RWPE1 (cell line): ENCODE data around the gene FOXA3.

Source experiments
- CTCF ChIA-PET: fragments of 350-600 bp; sonication (Branson Sonifier 250); formaldehyde crosslinking; extraction: SDS; loops from one replicate; lab custom pipeline; 2021; lab: Yijun Ruan, JAX
- POLR2A ChIA-PET: fragments of 400-600 bp; formaldehyde crosslinking; extraction: SDS; loops from one replicate; lab custom pipeline; 2020; ENCODE audit warnings: antibody characterized with exemption; ENCODE audit not compliant: low non-redundant PET; lab: Yijun Ruan, JAX
- DNase-seq: peaks from one replicate; pipeline ENCODE4 v3.0.0; 2012; ENCODE audit warnings: low spot score
- H3K27ac ChIP-seq: fragments of 450-650 bp; 2 replicates; pipeline ENCODE4 v1.5.1; 2017
- CTCF ChIP-seq: fragments of 450-650 bp; conservative IDR thresholded peaks from 2 replicates; pipeline ENCODE4 v1.5.1; 2017; ENCODE audit warnings: low read depth, mild to moderate bottlenecking

Gene FOXA3

GRCh38 chr19:45823182-45823581 is 40.9 kb upstream of the FOXA3 start:
- TF ChIP-seq CTCF = no peak
- peak overlapping the region; percentile 73 for H3K27ac ChIP-seq
- DNase-seq = no peak
- ChIA-PET POLR2A (no interaction called here), CTCF (interaction anchor here (1.5 kb wide), 1 partner anchor 53 kb away, joined by 6 read pairs; no protein-coding TSS in a partner anchor)

- CTCF ChIA-PET = interaction anchor here (0.6 to 1.5 kb wide), 2 partner anchors 12 to 54 kb away, joined by 3 to 6 read pairs; no protein-coding TSS in a partner anchor
- POLR2A ChIA-PET = no interaction called here
- no peak for TF ChIP-seq CTCF
- peak overlapping the region; percentile 73 for H3K27ac ChIP-seq
- DNase-seq = peak; percentile 55
Observed at GRCh38 chr19:45824041-45824471, 40.1 kb upstream of the FOXA3 start.

DNA sequence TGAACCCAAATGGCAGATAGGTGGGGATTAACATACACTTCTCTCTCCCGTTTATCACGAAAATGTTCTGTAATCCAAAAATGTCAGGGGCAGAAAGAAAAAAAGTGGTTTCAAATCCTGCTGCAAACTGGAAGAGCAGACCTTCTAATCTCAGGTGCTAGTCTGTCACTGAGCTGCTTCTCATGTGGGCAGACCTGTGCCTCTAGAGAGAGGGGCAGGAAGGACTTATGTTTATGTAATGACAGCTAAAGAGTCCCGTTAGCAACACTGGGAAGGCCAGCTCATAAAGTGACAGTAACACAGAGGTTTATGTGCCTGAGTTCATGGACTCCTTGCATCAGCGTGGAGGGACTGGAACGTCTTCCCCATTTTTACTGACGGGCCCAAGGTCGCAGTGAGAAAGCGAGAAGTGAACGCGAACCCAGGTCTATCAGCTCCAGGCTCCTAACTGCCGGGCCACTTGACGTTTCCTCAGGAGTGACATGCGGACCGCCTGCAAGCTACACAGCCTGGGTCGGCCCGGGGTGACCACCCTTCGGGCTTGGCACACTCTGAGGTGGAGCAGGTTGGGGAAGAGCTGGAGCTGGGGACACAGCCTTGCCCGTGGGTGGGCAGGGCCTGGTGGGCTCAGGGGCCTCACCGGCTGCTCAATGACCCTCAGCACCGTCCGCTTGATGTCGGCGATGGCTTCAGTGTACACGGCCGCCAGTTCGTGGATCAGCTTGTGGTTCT is 39.4 kb upstream of the FOXA3 start:
- CTCF ChIA-PET = interaction anchor here (0.6 to 1.5 kb wide), 5 partner anchors 12 to 456 kb away, joined by 3 to 6 read pairs (median 3); no protein-coding TSS in a partner anchor
- POLR2A ChIA-PET = interaction anchor here (0.6 kb wide), 1 partner anchor 61 kb away, joined by 3 read pairs; the partner anchor contains the start of gene IRF2BP1
- DNase-seq = no peak
- H3K27ac ChIP-seq = peak overlapping the region; percentile 73
- TF ChIP-seq CTCF = no peak

- ChIA-PET POLR2A (interaction anchor here (0.6 kb wide), 1 partner anchor 61 kb away, joined by 3 read pairs; the partner anchor contains the start of gene IRF2BP1), CTCF (interaction anchor here (0.7 to 0.8 kb wide), 3 partner anchors 53 to 456 kb away, joined by 3 read pairs; no protein-coding TSS in a partner anchor)
- H3K27ac ChIP-seq = peak overlapping the region; percentile 73
- no peak for DNase-seq
- no peak for TF ChIP-seq CTCF
Observed at GRCh38 chr19:45825263-45825605, 38.9 kb upstream of the FOXA3 start.

- DNase-seq = no peak
- peak overlapping the region; percentile 73 for H3K27ac ChIP-seq
- CTCF ChIA-PET = interaction anchor here (0.6 to 4.5 kb wide), 2 partner anchors 9 to 827 kb away, joined by 3 to 20 read pairs; no protein-coding TSS in a partner anchor
- no peak for TF ChIP-seq CTCF
- POLR2A ChIA-PET = no interaction called here
Observed at GRCh38 chr19:45825917-45826893, 37.9 kb upstream of the FOXA3 start.

DNA sequence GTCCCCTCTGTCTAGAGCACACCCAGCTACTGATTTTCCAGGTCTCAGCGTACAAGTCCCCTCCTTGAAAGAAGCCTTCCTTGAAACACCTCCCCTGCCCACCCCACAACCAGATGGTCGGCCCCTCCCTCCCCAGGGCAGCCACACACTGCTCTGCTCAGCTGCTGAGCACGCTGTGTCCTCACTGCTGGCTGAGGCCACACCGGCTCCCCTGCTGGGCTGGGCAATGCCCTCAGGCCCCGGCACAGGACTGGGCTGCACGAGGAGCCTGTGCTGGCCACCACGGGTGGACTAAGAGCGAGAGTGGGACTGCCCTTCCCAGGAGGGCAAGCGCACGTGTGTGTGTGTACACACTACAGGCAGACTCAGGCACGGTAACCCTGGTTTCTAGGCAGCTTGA is 37.2 kb upstream of the FOXA3 start:
- H3K27ac ChIP-seq = peak overlapping the region; percentile 73
- CTCF ChIA-PET = interaction anchor here (4.5 kb wide), 1 partner anchor 10 kb away, joined by 20 read pairs; no protein-coding TSS in a partner anchor
- DNase-seq = no peak
- POLR2A ChIA-PET = no interaction called here
- TF ChIP-seq CTCF = no peak
